ENCODE measurements around the gene ARHGAP24. TPM values are rescaled to one million over a fixed set of nuclear protein-coding genes. Genes with fewer than 3 reads are reported as not detected.

The ARHGAP24 gene
- total and polyA plus RNA-seq, 2 donors (not counting 1 experiment from before 2014, with no cell fraction given) = 15.9 to 40.5 TPM

- Histone ChIP-seq H3K4me1 (ENCODE audit: control insufficient read depth, extremely low read depth, insufficient read depth, low read length) (no peaks in the 10 kb centered on the region), H3K27ac (ENCODE audit: insufficient read depth, low read length) (no peak overlapping the region), H3K9ac (ENCODE audit: insufficient read depth, low read length) (no peak overlapping the region), H3K27me3 (ENCODE audit: control insufficient read depth, insufficient read depth, low read length) (no peaks in the 10 kb centered on the region), H3K79me2 (ENCODE audit: control insufficient read depth, insufficient read depth, low read length) (no peaks in the 10 kb centered on the region), H3K9me3 (ENCODE audit: control insufficient read depth, insufficient read depth, low read depth, low read length) (no peaks in the 10 kb centered on the region), H3K4me2 (ENCODE audit: extremely low read depth, insufficient read depth, low read length) (no peak overlapping the region), H3K4me3 (replicated peaks in 1 of 4; ENCODE audit: control extremely low read depth in 1 of 4, insufficient read depth in 1 of 4, low read depth in 3 of 4, low read length in 4 of 4) (no peak overlapping the region), H3K36me3 (ENCODE audit: control insufficient read depth, insufficient read depth, low read length) (no peaks in the 10 kb centered on the region), H2AFZ (ENCODE audit: low read length) (no peak overlapping the region), H4K20me1 (ENCODE audit: control insufficient read depth, extremely low read depth, insufficient read depth, low read length) (no peaks in the 10 kb centered on the region)
- TF ChIP-seq CTCF (conservative IDR thresholded peaks at IDR 0.05 in 1 of 2, IDR thresholded peaks at IDR 0.05 in 1 of 2; ENCODE audit: low read depth in 1 of 2, low read length in 2 of 2) (no peak), EZH2 (IDR thresholded peaks at IDR 0.05; ENCODE audit: low read length, missing control alignments) (no peak)
- DNase-seq (ENCODE audit: low read depth in 2 of 2) = no peak
These were observed 44.7 kb upstream of the ARHGAP24 start for GRCh38 chr4:85430226-85430625.

- no peaks in the 10 kb centered on the region for H3K4me1 ChIP-seq (ENCODE audit: control insufficient read depth, extremely low read depth, insufficient read depth, low read length)
- H3K9ac ChIP-seq (ENCODE audit: insufficient read depth, low read length) = no peak overlapping the region
- no peak for TF ChIP-seq CTCF (conservative IDR thresholded peaks at IDR 0.05 in 1 of 2, IDR thresholded peaks at IDR 0.05 in 1 of 2; ENCODE audit: low read depth in 1 of 2, low read length in 2 of 2)
- H2AFZ ChIP-seq (ENCODE audit: low read length) = no peak overlapping the region
- H3K4me3 ChIP-seq (replicated peaks in 1 of 4; ENCODE audit: control extremely low read depth in 1 of 4, insufficient read depth in 1 of 4, low read depth in 3 of 4, low read length in 4 of 4) = no peak overlapping the region
- H3K27ac ChIP-seq (ENCODE audit: insufficient read depth, low read length) = no peak overlapping the region
- DNase-seq (ENCODE audit: low read depth in 2 of 2) = no peak
- no peaks in the 10 kb centered on the region for H3K27me3 ChIP-seq (ENCODE audit: control insufficient read depth, insufficient read depth, low read length)
- H3K79me2 ChIP-seq (ENCODE audit: control insufficient read depth, insufficient read depth, low read length) = no peaks in the 10 kb centered on the region
- no peaks in the 10 kb centered on the region for H3K36me3 ChIP-seq (ENCODE audit: control insufficient read depth, insufficient read depth, low read length)
- no peaks in the 10 kb centered on the region for H4K20me1 ChIP-seq (ENCODE audit: control insufficient read depth, extremely low read depth, insufficient read depth, low read length)
- no peaks in the 10 kb centered on the region for H3K9me3 ChIP-seq (ENCODE audit: control insufficient read depth, insufficient read depth, low read depth, low read length)
- no peak overlapping the region for H3K4me2 ChIP-seq (ENCODE audit: extremely low read depth, insufficient read depth, low read length)
These were observed 44.3 kb upstream of the ARHGAP24 start for GRCh38 chr4:85430697-85431096.

GRCh38 chr4:85431156-85431555, 43.8 kb upstream of the ARHGAP24 start:
- H2AFZ ChIP-seq (ENCODE audit: low read length) = no peak overlapping the region
- H3K4me2 ChIP-seq (ENCODE audit: extremely low read depth, insufficient read depth, low read length) = no peak overlapping the region
- H3K27me3 ChIP-seq (ENCODE audit: control insufficient read depth, insufficient read depth, low read length) = no peaks in the 10 kb centered on the region
- H3K9me3 ChIP-seq (ENCODE audit: control insufficient read depth, insufficient read depth, low read depth, low read length) = no peaks in the 10 kb centered on the region
- no peak for DNase-seq (ENCODE audit: low read depth in 2 of 2)
- H4K20me1 ChIP-seq (ENCODE audit: control insufficient read depth, extremely low read depth, insufficient read depth, low read length) = no peaks in the 10 kb centered on the region
- TF ChIP-seq EZH2 (IDR thresholded peaks at IDR 0.05; ENCODE audit: low read length, missing control alignments) (no peak), CTCF (conservative IDR thresholded peaks at IDR 0.05 in 1 of 2, IDR thresholded peaks at IDR 0.05 in 1 of 2; ENCODE audit: low read depth in 1 of 2, low read length in 2 of 2) (no peak)
- H3K4me3 ChIP-seq (replicated peaks in 1 of 4; ENCODE audit: control extremely low read depth in 1 of 4, insufficient read depth in 1 of 4, low read depth in 3 of 4, low read length in 4 of 4) = no peak overlapping the region
- no peaks in the 10 kb centered on the region for H3K4me1 ChIP-seq (ENCODE audit: control insufficient read depth, extremely low read depth, insufficient read depth, low read length)
- H3K27ac ChIP-seq (ENCODE audit: insufficient read depth, low read length) = no peak overlapping the region
- H3K9ac ChIP-seq (ENCODE audit: insufficient read depth, low read length) = no peak overlapping the region
- no peaks in the 10 kb centered on the region for H3K79me2 ChIP-seq (ENCODE audit: control insufficient read depth, insufficient read depth, low read length)
- H3K36me3 ChIP-seq (ENCODE audit: control insufficient read depth, insufficient read depth, low read length) = no peaks in the 10 kb centered on the region
